ENCODE measurements around the gene SACS. TPM values are rescaled to one million over a fixed set of nuclear protein-coding genes. Genes with fewer than 3 reads are reported as not detected.

The SACS gene
- total RNA-seq, 3 donors from 2014 or later (not counting 1 experiment from before 2014, with no cell fraction given): 10.0 to 13.1 (median 13.0) TPM

GRCh38 chr13:23289917-23290357, 143.6 kb downstream of the SACS start:
- H3K27ac ChIP-seq (ENCODE audit: low read length): no peak overlapping the region
- TF ChIP-seq CTCF (IDR thresholded peaks at IDR 0.05): no peak
- DNase-seq (no peak), ATAC-seq (no peak)
- Mint-ChIP-seq H3K27ac (no peak overlapping the region), H3K4me3 (no peak overlapping the region), H3K4me1 (no peaks in the 10 kb centered on the region), H3K27me3 (ENCODE audit: low read depth in 2 of 2) (peaks cover 9 to 10% of the 10 kb centered on the region in 2 donors), H3K36me3 (no peaks in the 10 kb centered on the region), H3K9me3 (no peaks in the 10 kb centered on the region)
- H3K9me3 ChIP-seq (ENCODE audit: control insufficient read depth, insufficient read depth, low read length): peaks cover 4% of the 10 kb centered on the region
- WGBS (ENCODE audit: insufficient coverage): 74% methylated on average over 5 of the region's 5 CpGs
- H3K4me1 ChIP-seq (ENCODE audit: control insufficient read depth, insufficient read depth, low read length): no peaks in the 10 kb centered on the region
- intact Hi-C loops (cut with micrococcal nuclease): no loop called here
- no peaks in the 10 kb centered on the region for H3K27me3 ChIP-seq (ENCODE audit: control insufficient read depth, insufficient read depth, low read length)
- H3K36me3 ChIP-seq (ENCODE audit: control insufficient read depth, insufficient read depth, low read length): no peaks in the 10 kb centered on the region
- no peak overlapping the region for H3K4me3 ChIP-seq (ENCODE audit: low read length)

GRCh38 chr13:23288995-23289394, 144.5 kb downstream of the SACS start:
- intact Hi-C loops (cut with micrococcal nuclease): no loop called here
- WGBS (ENCODE audit: insufficient coverage): 83% methylated on average over 7 of the region's 7 CpGs
- TF ChIP-seq CTCF (IDR thresholded peaks at IDR 0.05): no peak
- Mint-ChIP-seq H3K4me1 (no peaks in the 10 kb centered on the region), H3K36me3 (no peaks in the 10 kb centered on the region), H3K9me3 (peaks cover 0 to 2% of the 10 kb centered on the region in 2 donors), H3K27me3 (ENCODE audit: low read depth in 2 of 2) (peaks cover 9 to 10% of the 10 kb centered on the region in 2 donors), H3K27ac (no peak overlapping the region), H3K4me3 (no peak overlapping the region)
- Histone ChIP-seq H3K4me3 (ENCODE audit: low read length) (no peak overlapping the region), H3K4me1 (ENCODE audit: control insufficient read depth, insufficient read depth, low read length) (no peaks in the 10 kb centered on the region), H3K27ac (ENCODE audit: low read length) (no peak overlapping the region), H3K36me3 (ENCODE audit: control insufficient read depth, insufficient read depth, low read length) (no peaks in the 10 kb centered on the region), H3K9me3 (ENCODE audit: control insufficient read depth, insufficient read depth, low read length) (peaks cover 7% of the 10 kb centered on the region), H3K27me3 (ENCODE audit: control insufficient read depth, insufficient read depth, low read length) (no peaks in the 10 kb centered on the region)
- no peak for ATAC-seq
- DNase-seq: no peak

- no peak for DNase-seq
- H3K36me3 Mint-ChIP-seq: no peaks in the 10 kb centered on the region
- ATAC-seq: no peak
- no peak overlapping the region for H3K27ac Mint-ChIP-seq
- H3K27ac ChIP-seq (ENCODE audit: low read length): no peak overlapping the region
- H3K36me3 ChIP-seq (ENCODE audit: control insufficient read depth, insufficient read depth, low read length): no peaks in the 10 kb centered on the region
- no peaks in the 10 kb centered on the region for H3K4me1 ChIP-seq (ENCODE audit: control insufficient read depth, insufficient read depth, low read length)
- H3K9me3 ChIP-seq (ENCODE audit: control insufficient read depth, insufficient read depth, low read length): peaks cover 7% of the 10 kb centered on the region
- peaks cover 9 to 10% of the 10 kb centered on the region in 2 donors for H3K27me3 Mint-ChIP-seq (ENCODE audit: low read depth in 2 of 2)
- WGBS (ENCODE audit: insufficient coverage): 100% methylated on average over 1 of the region's 1 CpG
- H3K9me3 Mint-ChIP-seq: peaks cover 0 to 2% of the 10 kb centered on the region in 2 donors
- no peak overlapping the region for H3K4me3 ChIP-seq (ENCODE audit: low read length)
- intact Hi-C loops (cut with micrococcal nuclease): no loop called here
- H3K4me1 Mint-ChIP-seq: no peaks in the 10 kb centered on the region
- H3K4me3 Mint-ChIP-seq: no peak overlapping the region
- H3K27me3 ChIP-seq (ENCODE audit: control insufficient read depth, insufficient read depth, low read length): no peaks in the 10 kb centered on the region
- no peak for TF ChIP-seq CTCF (IDR thresholded peaks at IDR 0.05)
Observed at GRCh38 chr13:23288564-23288963, 144.9 kb downstream of the SACS start.

- Mint-ChIP-seq H3K27me3 (ENCODE audit: low read depth in 2 of 2) (peaks cover 0 to 3% of the 10 kb centered on the region in 2 donors), H3K9me3 (peaks cover 4 to 7% of the 10 kb centered on the region in 2 donors), H3K4me3 (no peak overlapping the region), H3K27ac (no peak overlapping the region), H3K36me3 (no peaks in the 10 kb centered on the region), H3K4me1 (no peaks in the 10 kb centered on the region)
- H3K27ac ChIP-seq (ENCODE audit: low read length): no peak overlapping the region
- intact Hi-C loops (cut with micrococcal nuclease): no loop called here
- H3K27me3 ChIP-seq (ENCODE audit: control insufficient read depth, insufficient read depth, low read length): no peaks in the 10 kb centered on the region
- H3K9me3 ChIP-seq (ENCODE audit: control insufficient read depth, insufficient read depth, low read length): no peaks in the 10 kb centered on the region
- no peak for TF ChIP-seq CTCF (IDR thresholded peaks at IDR 0.05)
- no peak overlapping the region for H3K4me3 ChIP-seq (ENCODE audit: low read length)
- no peak for DNase-seq
- WGBS (ENCODE audit: insufficient coverage): 34% methylated on average over 3 of the region's 5 CpGs
- H3K36me3 ChIP-seq (ENCODE audit: control insufficient read depth, insufficient read depth, low read length): no peaks in the 10 kb centered on the region
- ATAC-seq: no peak
- no peaks in the 10 kb centered on the region for H3K4me1 ChIP-seq (ENCODE audit: control insufficient read depth, insufficient read depth, low read length)
Observed at GRCh38 chr13:23279321-23279720, 154.2 kb downstream of the SACS start.
